ENCODE data around the gene RASIP1.

DNA sequence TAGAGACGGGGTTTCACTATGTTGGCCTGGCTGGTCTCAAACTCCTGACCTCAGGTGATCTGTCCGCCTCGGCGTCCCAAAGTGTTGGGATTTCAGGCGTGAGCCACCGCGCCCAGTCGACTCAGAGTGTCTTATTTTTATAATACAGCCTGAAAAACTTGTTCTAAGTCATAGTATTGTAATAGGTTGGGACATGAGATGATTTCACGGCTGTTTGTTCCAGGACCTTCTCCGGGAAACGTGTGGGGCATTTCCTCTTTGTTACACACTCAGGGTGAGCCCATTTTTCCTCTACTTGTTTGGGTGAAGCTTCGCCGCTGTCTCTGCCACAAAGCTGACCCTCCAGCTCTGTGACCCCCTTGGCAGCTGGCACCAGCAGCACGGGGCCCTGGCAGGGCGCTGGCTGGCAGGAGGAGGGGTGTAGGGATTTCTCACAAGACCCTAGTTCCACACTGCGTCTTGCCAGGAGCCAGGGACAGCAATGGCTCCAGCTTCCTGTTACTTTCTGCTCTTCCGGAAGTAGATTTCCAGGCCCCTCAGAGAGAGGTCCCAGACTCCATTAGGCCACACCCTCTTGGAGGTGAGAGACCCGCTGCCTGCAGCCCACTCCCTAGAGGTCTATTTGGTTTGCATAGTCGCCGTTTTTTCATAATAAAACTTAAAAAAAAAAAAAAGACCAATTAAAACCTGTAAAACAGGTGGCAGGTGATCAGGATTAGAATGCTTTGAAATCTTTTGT, 30.5 kb upstream of the RASIP1 start:
- TF ChIP-seq TARDBP (IDR thresholded peaks at IDR 0.05) (no peak), FOXM1 (IDR thresholded peaks at IDR 0.05; ENCODE audit: borderline replicate concordance) (no peak), FOXK2 (IDR thresholded peaks at IDR 0.05) (no peak), SP1 (IDR thresholded peaks at IDR 0.05) (no peak), ZNF384 (IDR thresholded peaks at IDR 0.05) (no peak), ELF4 (IDR thresholded peaks at IDR 0.05) (no peak), CTBP1 (IDR thresholded peaks at IDR 0.05; ENCODE audit: borderline replicate concordance) (no peak), NFRKB (IDR thresholded peaks at IDR 0.05) (no peak), ARNT (IDR thresholded peaks at IDR 0.05) (no peak)

Measured in HEK293T (cell line).